Measurements from ENCODE around the gene MYL6B.

MYL6B gene

GRCh38 chr12:56122637-56123036 lies 29.8 kb upstream of the MYL6B start:
- Histone ChIP-seq H3K9me3 (ENCODE audit: control insufficient read depth, insufficient read depth, low read length) (no peaks in the 10 kb centered on the region), H3K36me3 (ENCODE audit: control insufficient read depth, insufficient read depth, low read length) (peaks cover 5% of the 10 kb centered on the region; the same call in 1 of the 2 replicates), H3K4me3 (ENCODE audit: low read length) (no peak overlapping the region), H3K27ac (ENCODE audit: low read length) (no peak overlapping the region), H3K27me3 (ENCODE audit: control insufficient read depth, insufficient read depth, low read length) (no peaks in the 10 kb centered on the region), H3K4me1 (ENCODE audit: control insufficient read depth, insufficient read depth, low read length) (peaks cover 2% of the 10 kb centered on the region; the same call in 1 of the 2 replicates)
- no CpG with 5 or more reads among the region's 2 CpGs for WGBS (ENCODE audit: insufficient coverage, insufficient read length)
- DNase-seq (ENCODE audit: low read depth, low spot score) = no peak

GRCh38 chr12:56124133-56124532 lies 28.3 kb upstream of the MYL6B start:
- Histone ChIP-seq H3K9me3 (ENCODE audit: control insufficient read depth, insufficient read depth, low read length) (no peaks in the 10 kb centered on the region), H3K27ac (ENCODE audit: low read length) (no peak overlapping the region), H3K4me1 (ENCODE audit: control insufficient read depth, insufficient read depth, low read length) (no peaks in the 10 kb centered on the region; the same call in 1 of the 2 replicates), H3K27me3 (ENCODE audit: control insufficient read depth, insufficient read depth, low read length) (no peaks in the 10 kb centered on the region), H3K4me3 (ENCODE audit: low read length) (no peak overlapping the region), H3K36me3 (ENCODE audit: control insufficient read depth, insufficient read depth, low read length) (0 out of 2 replicates have a peak, but pooled peaks cover 3% of the 10 kb centered on the region)
- no CpG with 5 or more reads among the region's 4 CpGs for WGBS (ENCODE audit: insufficient coverage, insufficient read length)
- no peak for DNase-seq (ENCODE audit: low read depth, low spot score)

GRCh38 chr12:56126732-56127239 lies 25.6 kb upstream of the MYL6B start:
- WGBS (ENCODE audit: insufficient coverage, insufficient read length) = no CpG with 5 or more reads among the region's 3 CpGs
- Histone ChIP-seq H3K27ac (ENCODE audit: low read length) (no peak overlapping the region), H3K4me1 (ENCODE audit: control insufficient read depth, insufficient read depth, low read length) (no peaks in the 10 kb centered on the region; the same call in 1 of the 2 replicates), H3K36me3 (ENCODE audit: control insufficient read depth, insufficient read depth, low read length) (peaks cover 14% of the 10 kb centered on the region), H3K9me3 (ENCODE audit: control insufficient read depth, insufficient read depth, low read length) (no peaks in the 10 kb centered on the region), H3K27me3 (ENCODE audit: control insufficient read depth, insufficient read depth, low read length) (no peaks in the 10 kb centered on the region), H3K4me3 (ENCODE audit: low read length) (no peak overlapping the region)
- DNase-seq (ENCODE audit: low read depth, low spot score) = no peak

GRCh38 chr12:56127485-56127887 lies 24.9 kb upstream of the MYL6B start:
- H3K9me3 ChIP-seq (ENCODE audit: control insufficient read depth, insufficient read depth, low read length) = no peaks in the 10 kb centered on the region
- peak overlapping the region; percentile 13; the same call in 1 of the 2 replicates for H3K4me3 ChIP-seq (ENCODE audit: low read length)
- no peaks in the 10 kb centered on the region for H3K27me3 ChIP-seq (ENCODE audit: control insufficient read depth, insufficient read depth, low read length)
- H3K27ac ChIP-seq (ENCODE audit: low read length) = no peak overlapping the region
- H3K4me1 ChIP-seq (ENCODE audit: control insufficient read depth, insufficient read depth, low read length) = no peaks in the 10 kb centered on the region; the same call in 1 of the 2 replicates
- WGBS (ENCODE audit: insufficient coverage, insufficient read length) = no CpG with 5 or more reads among the region's 8 CpGs
- no peak for DNase-seq (ENCODE audit: low read depth, low spot score)
- H3K36me3 ChIP-seq (ENCODE audit: control insufficient read depth, insufficient read depth, low read length) = peaks cover 21% of the 10 kb centered on the region

GRCh38 chr12:56127888-56128669 lies 24.3 kb upstream of the MYL6B start, which contains the start of gene ESYT1:
ESYT1 (plus strand) TSS chr12:56128267; CDS start chr12:56128320, 53 bp downstream.
- WGBS (ENCODE audit: insufficient coverage, insufficient read length) = no CpG with 5 or more reads among the region's 49 CpGs
- peak within 1 kb of the TSS; percentile 70 for H3K4me3 ChIP-seq (ENCODE audit: low read length)
- H3K27ac ChIP-seq (ENCODE audit: low read length) = no peak within 1 kb of the TSS
- H3K4me1 ChIP-seq (ENCODE audit: control insufficient read depth, insufficient read depth, low read length) = no peaks in the 10 kb centered on the region; the same call in 1 of the 2 replicates
- H3K36me3 ChIP-seq (ENCODE audit: control insufficient read depth, insufficient read depth, low read length) = peaks cover 23% of the 10 kb centered on the region
- H3K9me3 ChIP-seq (ENCODE audit: control insufficient read depth, insufficient read depth, low read length) = no peaks in the 10 kb centered on the region
- H3K27me3 ChIP-seq (ENCODE audit: control insufficient read depth, insufficient read depth, low read length) = no peaks in the 10 kb centered on the region
- peak; percentile 100 for DNase-seq (ENCODE audit: low read depth, low spot score)

GRCh38 chr12:56128670-56129205 lies 23.6 kb upstream of the MYL6B start:
- no peaks in the 10 kb centered on the region for H3K9me3 ChIP-seq (ENCODE audit: control insufficient read depth, insufficient read depth, low read length)
- no peak overlapping the region for H3K27ac ChIP-seq (ENCODE audit: low read length)
- H3K4me3 ChIP-seq (ENCODE audit: low read length) = peak overlapping the region; percentile 70
- WGBS (ENCODE audit: insufficient coverage, insufficient read length) = no CpG with 5 or more reads among the region's 20 CpGs
- no peaks in the 10 kb centered on the region for H3K27me3 ChIP-seq (ENCODE audit: control insufficient read depth, insufficient read depth, low read length)
- no peaks in the 10 kb centered on the region; the same call in 1 of the 2 replicates for H3K4me1 ChIP-seq (ENCODE audit: control insufficient read depth, insufficient read depth, low read length)
- DNase-seq (ENCODE audit: low read depth, low spot score) = no peak
- H3K36me3 ChIP-seq (ENCODE audit: control insufficient read depth, insufficient read depth, low read length) = peaks cover 29% of the 10 kb centered on the region

- H3K27me3 ChIP-seq (ENCODE audit: control insufficient read depth, insufficient read depth, low read length) = no peaks in the 10 kb centered on the region
- peaks cover 34% of the 10 kb centered on the region for H3K36me3 ChIP-seq (ENCODE audit: control insufficient read depth, insufficient read depth, low read length)
- no peak for DNase-seq (ENCODE audit: low read depth, low spot score)
- no CpG with 5 or more reads among the region's 29 CpGs for WGBS (ENCODE audit: insufficient coverage, insufficient read length)
- H3K27ac ChIP-seq (ENCODE audit: low read length) = no peak overlapping the region
- no peaks in the 10 kb centered on the region for H3K9me3 ChIP-seq (ENCODE audit: control insufficient read depth, insufficient read depth, low read length)
- peak overlapping the region; percentile 70; the same call in 1 of the 2 replicates for H3K4me3 ChIP-seq (ENCODE audit: low read length)
- no peaks in the 10 kb centered on the region; the same call in 1 of the 2 replicates for H3K4me1 ChIP-seq (ENCODE audit: control insufficient read depth, insufficient read depth, low read length)
These were observed 23.0 kb upstream of the MYL6B start for GRCh38 chr12:56129206-56129941.

- Histone ChIP-seq H3K27me3 (ENCODE audit: control insufficient read depth, insufficient read depth, low read length) (no peaks in the 10 kb centered on the region), H3K36me3 (ENCODE audit: control insufficient read depth, insufficient read depth, low read length) (peaks cover 34% of the 10 kb centered on the region), H3K9me3 (ENCODE audit: control insufficient read depth, insufficient read depth, low read length) (no peaks in the 10 kb centered on the region), H3K4me3 (ENCODE audit: low read length) (no peak overlapping the region), H3K4me1 (ENCODE audit: control insufficient read depth, insufficient read depth, low read length) (no peaks in the 10 kb centered on the region; the same call in 1 of the 2 replicates), H3K27ac (ENCODE audit: low read length) (no peak overlapping the region)
- no CpG with 5 or more reads among the region's 22 CpGs for WGBS (ENCODE audit: insufficient coverage, insufficient read length)
- no peak for DNase-seq (ENCODE audit: low read depth, low spot score)
These were observed 22.4 kb upstream of the MYL6B start for GRCh38 chr12:56129942-56130495.

- H3K36me3 ChIP-seq (ENCODE audit: control insufficient read depth, insufficient read depth, low read length) = peaks cover 34% of the 10 kb centered on the region
- H3K4me3 ChIP-seq (ENCODE audit: low read length) = no peak overlapping the region
- H3K9me3 ChIP-seq (ENCODE audit: control insufficient read depth, insufficient read depth, low read length) = no peaks in the 10 kb centered on the region
- no CpG with 5 or more reads among the region's 4 CpGs for whole genome bisulfite sequencing (ENCODE audit: insufficient coverage, insufficient read length)
- H3K4me1 ChIP-seq (ENCODE audit: control insufficient read depth, insufficient read depth, low read length) = no peaks in the 10 kb centered on the region; the same call in 1 of the 2 replicates
- DNase-seq (ENCODE audit: low read depth, low spot score) = no peak
- no peaks in the 10 kb centered on the region for H3K27me3 ChIP-seq (ENCODE audit: control insufficient read depth, insufficient read depth, low read length)
- no peak overlapping the region for H3K27ac ChIP-seq (ENCODE audit: low read length)
These were observed 21.5 kb upstream of the MYL6B start for GRCh38 chr12:56130876-56131275.

- H3K9me3 ChIP-seq (ENCODE audit: control insufficient read depth, insufficient read depth, low read length) = no peaks in the 10 kb centered on the region
- no CpG with 5 or more reads among the region's 6 CpGs for WGBS (ENCODE audit: insufficient coverage, insufficient read length)
- no peak overlapping the region for H3K27ac ChIP-seq (ENCODE audit: low read length)
- H3K36me3 ChIP-seq (ENCODE audit: control insufficient read depth, insufficient read depth, low read length) = peaks cover 52% of the 10 kb centered on the region
- DNase-seq (ENCODE audit: low read depth, low spot score) = no peak
- H3K4me1 ChIP-seq (ENCODE audit: control insufficient read depth, insufficient read depth, low read length) = no peaks in the 10 kb centered on the region
- no peaks in the 10 kb centered on the region for H3K27me3 ChIP-seq (ENCODE audit: control insufficient read depth, insufficient read depth, low read length)
- H3K4me3 ChIP-seq (ENCODE audit: low read length) = no peak overlapping the region
These were observed 17.5 kb upstream of the MYL6B start for GRCh38 chr12:56134897-56135296.

Measured in iPS DF 6.9 (cell line).